GM12872 (cell line): ENCODE results near the gene MFAP5.

Experiments
- CTCF ChIP-seq: IDR thresholded peaks from 3 replicates; pipeline ENCODE4 v1.5.1; 2011; ENCODE audit warnings: low read depth, mild to moderate bottlenecking, low read length, moderate library complexity; ENCODE audit not compliant: insufficient read depth

MFAP5 gene

DNA sequence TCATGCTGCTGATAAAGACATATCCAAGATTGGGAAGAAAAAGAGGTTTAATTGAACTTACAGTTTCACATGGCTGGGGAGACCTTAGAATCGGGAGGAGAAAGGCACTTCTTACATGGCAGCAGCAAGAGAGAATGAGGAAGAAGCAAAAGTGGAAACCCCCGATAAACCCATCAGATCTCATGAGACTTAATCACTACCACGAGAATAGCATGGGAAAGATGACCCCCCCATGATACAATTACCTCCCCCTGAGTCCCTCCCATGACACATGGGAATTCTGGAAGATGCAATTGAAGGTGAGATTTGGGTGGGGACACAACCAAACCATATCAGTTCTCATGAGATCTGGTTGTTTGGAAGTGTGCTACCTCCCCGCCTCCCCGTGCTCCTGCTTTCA lies 9.8 kb upstream of the MFAP5 start:
- TF ChIP-seq CTCF = no peak

DNA sequence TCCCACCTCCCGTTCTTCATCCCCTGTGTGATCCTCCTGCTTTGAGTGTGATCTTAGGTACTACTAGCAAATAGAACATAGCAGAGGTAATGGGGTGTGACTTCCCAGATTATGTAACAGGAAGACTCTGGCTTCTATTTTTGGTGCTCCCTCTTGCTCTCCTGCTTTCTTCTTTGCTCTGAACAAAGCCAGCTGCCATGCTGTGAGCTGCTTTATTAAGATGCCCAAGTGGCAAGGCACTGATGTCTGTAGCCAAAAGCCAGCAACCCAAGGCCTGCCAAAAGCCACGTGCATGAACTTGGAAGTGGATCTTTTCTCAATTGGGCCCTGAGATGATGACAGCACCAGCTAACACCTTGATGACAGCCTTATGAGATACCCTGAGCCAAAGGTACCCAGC lies 5.8 kb upstream of the MFAP5 start:
- no peak for TF ChIP-seq CTCF

- TF ChIP-seq CTCF = no peak
Measured at GRCh38 chr12:8667270-8667669, 4.6 kb upstream of the MFAP5 start.

DNA sequence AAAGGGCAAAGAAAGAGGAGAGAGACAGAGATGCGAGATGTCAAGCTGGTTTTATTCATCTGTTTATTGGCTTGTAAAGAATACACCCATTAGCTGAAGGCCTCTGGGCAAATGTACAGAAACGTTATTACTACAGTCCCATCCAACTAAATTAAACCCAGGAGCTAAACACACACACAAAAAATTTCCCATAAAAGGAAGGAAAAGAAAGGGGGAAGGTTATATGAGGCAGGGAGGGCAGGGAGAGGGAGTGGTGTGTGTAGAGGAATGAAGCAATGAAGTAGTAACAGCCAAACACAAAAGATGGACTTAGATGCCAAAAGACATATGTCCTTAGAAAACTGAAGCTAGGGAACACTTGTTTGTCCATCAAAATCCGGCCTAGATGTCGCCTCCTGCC lies 3.1 kb upstream of the MFAP5 start:
- TF ChIP-seq CTCF = no peak

DNA sequence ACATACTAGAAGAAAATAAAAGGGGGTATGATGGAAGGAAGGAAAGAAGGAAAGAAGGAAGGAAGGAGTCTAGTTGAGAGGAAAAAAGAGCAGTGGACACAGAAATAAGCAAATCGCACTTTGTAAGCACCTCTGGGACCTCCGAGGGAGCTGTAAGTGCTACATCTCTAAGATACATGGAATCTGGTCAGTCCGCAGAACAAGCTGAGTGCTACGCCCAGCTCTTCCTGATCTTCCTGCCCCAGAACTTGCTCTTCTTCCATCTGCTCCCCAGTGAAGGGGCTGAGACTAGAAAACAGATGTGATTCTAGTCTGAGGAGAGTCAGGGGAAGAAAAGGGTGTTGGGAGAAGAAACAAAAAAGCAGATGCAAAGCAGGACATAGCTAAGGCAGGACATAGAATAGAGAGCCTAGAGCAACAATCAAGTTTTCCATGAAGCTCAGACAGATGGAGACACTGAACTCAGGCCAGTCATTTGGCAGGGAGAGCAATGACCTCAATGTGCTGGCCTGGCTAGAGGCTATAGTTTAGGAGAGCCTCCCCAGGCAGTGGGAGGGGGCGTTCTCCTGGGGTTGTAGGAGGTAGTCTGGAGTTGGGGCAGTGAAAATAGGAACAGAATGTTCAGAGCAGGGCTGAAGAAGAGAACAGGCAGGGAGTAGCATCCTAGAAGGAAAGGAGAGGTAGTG lies 1.7 kb upstream of the MFAP5 start:
- no peak for TF ChIP-seq CTCF

- no peak for TF ChIP-seq CTCF
Measured at GRCh38 chr12:8661751-8662150, 875 bp downstream of the MFAP5 start.

DNA sequence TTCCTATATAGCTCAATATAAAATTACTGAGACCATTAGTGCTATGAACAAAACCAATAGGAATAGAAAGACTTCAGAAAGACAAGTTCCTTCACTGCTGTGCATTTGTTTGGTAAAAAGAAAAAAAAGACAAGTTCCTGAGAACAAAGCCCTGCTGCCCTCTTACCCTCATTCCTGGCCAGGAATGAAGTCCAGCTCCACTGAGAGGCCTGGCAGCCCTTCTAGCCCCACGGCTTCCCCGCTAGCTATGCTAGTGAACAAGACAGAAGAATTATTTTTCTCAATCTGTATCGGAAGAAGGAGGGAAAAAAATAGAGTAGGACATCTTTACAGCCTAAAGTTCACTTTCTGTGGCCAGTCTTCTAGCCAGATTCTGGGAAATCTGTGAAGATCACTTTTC lies 1.6 kb downstream of the MFAP5 start:
- TF ChIP-seq CTCF = no peak

GRCh38 chr12:8658346-8658745 lies 4.3 kb downstream of the MFAP5 start:
- no peak for TF ChIP-seq CTCF
